ENCODE measurements around the gene ARHGAP24. TPM values are rescaled to one million over a fixed set of nuclear protein-coding genes. Genes with fewer than 3 reads are reported as not detected.

The ARHGAP24 gene
- total and polyA plus RNA-seq, 2 donors (not counting 3 experiments of a cell fraction or from before 2014, with no cell fraction given): 52.1 to 79.4 TPM

DNA sequence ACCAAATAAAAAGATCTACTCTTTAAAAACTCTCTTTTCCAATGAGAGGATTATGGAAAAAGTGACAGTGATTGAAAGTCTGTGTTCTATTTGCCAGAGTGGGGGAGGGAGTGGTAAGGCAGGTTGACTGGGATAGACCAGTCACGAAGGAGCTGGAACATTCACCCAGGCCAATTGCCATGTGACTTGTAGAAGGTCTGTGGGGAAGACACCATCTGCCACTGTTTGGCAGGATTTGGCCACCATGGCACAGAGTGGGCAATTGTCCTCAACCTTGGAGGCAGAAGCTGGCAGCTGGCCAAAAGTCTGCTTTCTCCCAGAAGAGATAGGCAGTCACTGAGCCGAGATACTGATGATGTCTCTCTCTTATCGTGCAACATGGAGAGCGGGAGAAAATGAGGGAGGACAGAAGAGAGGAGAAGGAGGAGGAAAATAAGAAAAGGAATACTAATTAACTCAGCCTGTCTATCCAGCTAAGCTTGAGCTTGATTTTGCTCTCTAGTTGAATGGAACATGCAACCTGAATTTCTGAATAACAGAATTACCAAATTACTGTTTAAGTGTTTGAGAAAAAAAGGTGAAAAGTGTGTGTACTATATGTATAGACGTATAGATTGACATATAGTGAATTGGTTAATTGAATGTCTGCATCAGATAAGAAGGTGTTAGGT, 267.1 kb downstream of the ARHGAP24 start:
- TF ChIP-seq MYC (IDR thresholded peaks at IDR 0.05; ENCODE audit: low read depth, low read length) (no peak), POLR2AphosphoS5 (IDR thresholded peaks at IDR 0.05; ENCODE audit: insufficient read depth, low read depth, low read length) (no peak), EZH2 (IDR thresholded peaks at IDR 0.05; ENCODE audit: borderline replicate concordance, low read depth, low read length, severe bottlenecking) (no peak), JUN (IDR thresholded peaks at IDR 0.05; ENCODE audit: borderline replicate concordance, insufficient read depth, insufficient read length, low read depth) (no peak), CTCF (IDR thresholded peaks at IDR 0.05; ENCODE audit: extremely low read depth in 1 of 2, insufficient read depth in 1 of 2, low read depth in 1 of 2, low read length in 2 of 2) (no peak), POLR2A (IDR thresholded peaks at IDR 0.05; ENCODE audit: low read depth, low read length) (no peak), FOS (IDR thresholded peaks at IDR 0.05; ENCODE audit: borderline replicate concordance, insufficient read depth, low read length) (no peak), GATA2 (IDR thresholded peaks at IDR 0.05; ENCODE audit: insufficient read depth, insufficient read length, low read depth, low read length) (no peak)
- TF ChIP-seq, protein P1, sequence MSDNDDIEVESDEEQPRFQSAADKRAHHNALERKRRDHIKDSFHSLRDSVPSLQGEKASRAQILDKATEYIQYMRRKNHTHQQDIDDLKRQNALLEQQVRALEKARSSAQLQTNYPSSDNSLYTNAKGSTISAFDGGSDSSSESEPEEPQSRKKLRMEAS (IDR thresholded peaks at IDR 0.05; ENCODE audit: insufficient read depth, insufficient read length): no peak
- Histone ChIP-seq H2AFZ (ENCODE audit: low read depth, low read length) (no peak overlapping the region), H3K4me1 (ENCODE audit: control insufficient read depth, extremely low read depth, insufficient read depth, low read length) (no peaks in the 10 kb centered on the region), H3K27ac (ENCODE audit: insufficient read depth, low read depth, low read length) (no peak overlapping the region), H3K79me2 (ENCODE audit: control insufficient read depth, insufficient read depth, low read length) (no peaks in the 10 kb centered on the region), H3K9me3 (replicated peaks; ENCODE audit: control insufficient read depth, insufficient read depth, low read length) (no peaks in the 10 kb centered on the region), H3K4me3 (replicated peaks in 1 of 3; ENCODE audit: insufficient read depth in 1 of 3, low read depth in 1 of 3, low read length in 3 of 3) (no peak overlapping the region), H3K9ac (replicated peaks; ENCODE audit: extremely low read depth, insufficient read depth, low read length) (no peak overlapping the region), H3K36me3 (ENCODE audit: control insufficient read depth in 2 of 2, extremely low read depth in 1 of 2, insufficient read depth in 2 of 2, low read length in 2 of 2) (no peaks in the 10 kb centered on the region), H4K20me1 (replicated peaks; ENCODE audit: control insufficient read depth, extremely low read depth, insufficient read depth, low read length) (no peaks in the 10 kb centered on the region), H3K4me2 (ENCODE audit: insufficient read depth, low read length) (no peak overlapping the region), H3K27me3 (ENCODE audit: control insufficient read depth in 2 of 2, insufficient read depth in 2 of 2, low read length in 2 of 2) (no peaks in the 10 kb centered on the region), H3K9me1 (replicated peaks; ENCODE audit: control insufficient read depth, extremely low read depth, insufficient read depth, low read length) (no peaks in the 10 kb centered on the region)
- DNase-seq (ENCODE audit: low read depth, low spot score) (no peak), FAIRE-seq (no peak)
- intact Hi-C loops (cut with micrococcal nuclease): no loop called here
- CTCF ChIA-PET: interaction anchor here (1.0 to 3.3 kb wide), 6 partner anchors 10 to 657 kb away, joined by 3 to 9 read pairs (median 4); no protein-coding TSS in a partner anchor
- no TSS peak for BruUV-seq (replicated peaks)
- POLR2A ChIA-PET: no interaction called here
- dilution Hi-C loops (cut with MboI; ENCODE audit: extremely low pct_ligation_motif_present, low sequenced_read_pairs): no loop called here

Data from endothelial cell of umbilical vein (primary cell).